G401.6 (cell line): ENCODE results near the gene SPAG8.
A peak's percentile ranks its signal among the peaks of the same experiment; 100 is the strongest.

ENCODE experiments used
- FAIRE-seq: peaks from 2 replicates; lab custom pipeline; 2012; peaks lifted over from hg19 to GRCh38; lab: Jason Lieb, UNC

SPAG8 gene

GRCh38 chr9:35810122-35810521 is 1.9 kb downstream of the SPAG8 start:
- no peak for FAIRE-seq

GRCh38 chr9:35808433-35808832 is 3.6 kb downstream of the SPAG8 start:
- no peak for FAIRE-seq

DNA sequence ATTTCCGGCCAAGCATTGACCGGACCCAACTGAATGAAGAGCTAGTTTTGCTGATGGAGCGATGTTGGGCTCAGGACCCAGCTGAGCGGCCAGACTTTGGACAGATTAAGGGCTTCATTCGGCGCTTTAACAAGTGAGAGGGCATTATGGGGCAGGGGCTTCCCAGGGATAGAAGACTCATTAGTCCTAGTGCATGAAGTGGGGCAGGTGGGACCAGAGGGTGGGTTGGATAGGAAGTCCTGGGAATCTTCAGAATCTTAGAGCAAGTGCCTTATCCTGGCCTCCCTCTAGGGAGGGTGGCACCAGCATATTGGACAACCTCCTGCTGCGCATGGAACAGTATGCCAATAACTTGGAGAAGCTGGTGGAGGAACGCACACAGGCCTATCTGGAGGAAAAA is 6.0 kb downstream of the SPAG8 start:
- FAIRE-seq = no peak

DNA sequence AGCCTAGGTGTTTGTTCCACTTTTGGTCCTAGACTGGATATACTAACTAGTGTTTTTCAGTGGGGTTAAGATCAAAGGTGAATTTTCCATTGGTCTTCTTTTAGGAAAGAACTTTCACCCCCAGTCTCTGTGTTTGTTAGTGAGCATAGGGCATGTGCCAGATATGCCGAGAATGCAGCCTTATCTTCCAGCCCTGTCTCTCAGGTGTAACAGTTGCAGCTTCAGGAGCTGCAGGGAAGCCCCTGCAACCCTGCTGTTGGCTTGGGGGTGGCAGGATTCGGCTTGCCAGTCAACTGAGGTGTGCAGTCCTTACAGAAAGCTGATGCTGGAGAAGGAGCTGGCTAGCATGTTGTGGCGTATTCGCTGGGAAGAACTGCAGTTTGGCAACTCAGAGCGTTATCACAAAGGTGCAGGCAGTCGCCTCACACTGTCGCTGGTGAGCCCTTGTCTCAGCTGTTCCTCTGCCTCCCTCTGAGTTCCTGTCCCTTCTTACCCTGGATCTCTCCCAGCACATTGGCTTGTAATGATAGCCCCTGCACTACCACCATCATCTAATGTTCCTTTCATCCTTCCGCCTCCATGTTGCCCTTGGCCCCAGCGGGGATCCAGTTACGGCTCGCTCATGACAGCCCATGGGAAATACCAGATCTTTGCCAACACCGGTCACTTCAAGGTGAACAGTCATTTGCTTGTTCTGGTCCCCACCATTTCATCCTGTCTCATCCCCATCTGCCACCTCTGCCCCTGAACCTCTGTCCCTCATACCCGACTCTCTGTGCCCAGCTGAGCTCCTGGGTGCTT is 10.5 kb downstream of the SPAG8 start:
- FAIRE-seq = no peak

- FAIRE-seq = no peak
Measured at GRCh38 chr9:35800530-35800929, 11.5 kb downstream of the SPAG8 start.

DNA sequence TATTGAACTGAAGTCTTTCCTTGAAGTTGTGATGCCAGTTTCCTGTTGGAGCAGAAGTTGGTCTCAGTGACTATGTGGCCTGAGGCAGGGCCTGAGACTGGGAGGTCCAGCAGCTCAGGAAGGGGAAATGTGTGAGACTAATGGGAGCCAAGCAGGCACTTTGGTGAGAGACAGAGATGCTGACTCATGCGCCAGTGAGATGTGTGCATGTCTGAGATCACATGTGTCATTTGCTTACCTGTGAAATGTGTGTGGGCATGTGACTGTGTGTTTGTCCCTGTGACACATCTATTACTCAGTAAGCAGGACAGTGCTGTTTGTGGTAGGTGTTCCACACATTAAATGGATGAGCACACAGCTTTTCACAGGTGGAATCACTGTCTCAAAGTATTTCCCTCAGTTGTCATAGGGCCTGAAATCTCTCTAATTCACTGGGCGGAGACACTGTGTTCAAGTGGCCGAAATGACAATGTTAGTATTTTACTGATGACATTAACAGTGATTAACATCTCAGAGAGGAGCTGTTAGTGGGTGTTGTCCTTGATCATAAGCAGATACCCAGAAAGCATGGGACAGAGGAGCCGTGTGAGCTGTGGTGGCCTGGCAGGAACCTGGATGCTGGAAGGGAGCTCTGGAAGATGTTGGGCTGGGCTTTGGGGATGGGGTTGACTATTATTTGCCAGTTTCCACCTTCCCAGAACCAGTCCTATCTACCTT is 13.2 kb downstream of the SPAG8 start:
- FAIRE-seq = no peak

- FAIRE-seq = no peak
Measured at GRCh38 chr9:35797311-35798109, 14.6 kb downstream of the SPAG8 start.

DNA sequence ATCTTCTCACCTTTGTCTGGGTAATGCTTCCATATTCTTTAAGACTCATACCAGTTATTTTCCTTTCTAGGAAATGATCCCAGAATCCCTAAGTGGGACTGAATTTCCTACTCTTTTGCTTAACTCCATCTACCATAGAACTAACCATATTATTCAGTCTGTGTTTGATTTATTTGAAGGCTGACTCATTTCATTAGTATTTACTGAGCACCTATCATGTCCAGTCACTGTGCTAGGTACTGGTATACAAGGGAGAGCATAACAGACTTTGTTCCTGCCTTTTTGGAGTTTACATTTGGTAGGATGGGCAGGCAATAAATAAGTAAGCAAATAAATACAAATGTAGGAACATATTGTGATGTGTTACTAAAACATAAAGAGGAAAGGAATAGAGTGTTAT is 16.4 kb downstream of the SPAG8 start:
- no peak for FAIRE-seq

DNA sequence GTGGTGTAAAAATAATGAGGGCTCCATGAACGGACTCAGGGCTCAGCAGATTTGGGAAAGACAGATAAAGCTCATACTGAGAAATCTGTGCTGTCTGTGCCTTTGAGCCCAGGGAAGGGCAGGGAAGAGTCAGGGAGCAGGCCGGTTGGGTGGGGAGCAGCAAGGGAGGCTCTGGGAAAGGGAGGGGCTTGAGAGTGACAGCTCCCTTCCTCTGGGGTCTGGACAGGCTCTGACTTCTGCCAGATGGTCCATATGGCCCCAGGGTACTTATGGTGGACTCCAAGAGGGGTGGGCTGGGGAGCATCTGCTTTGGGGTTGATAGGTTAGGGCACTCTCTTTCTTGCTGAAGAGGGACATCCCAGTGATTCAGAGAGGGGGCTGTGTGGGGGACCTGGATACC is 18.6 kb downstream of the SPAG8 start:
- no peak for FAIRE-seq

DNA sequence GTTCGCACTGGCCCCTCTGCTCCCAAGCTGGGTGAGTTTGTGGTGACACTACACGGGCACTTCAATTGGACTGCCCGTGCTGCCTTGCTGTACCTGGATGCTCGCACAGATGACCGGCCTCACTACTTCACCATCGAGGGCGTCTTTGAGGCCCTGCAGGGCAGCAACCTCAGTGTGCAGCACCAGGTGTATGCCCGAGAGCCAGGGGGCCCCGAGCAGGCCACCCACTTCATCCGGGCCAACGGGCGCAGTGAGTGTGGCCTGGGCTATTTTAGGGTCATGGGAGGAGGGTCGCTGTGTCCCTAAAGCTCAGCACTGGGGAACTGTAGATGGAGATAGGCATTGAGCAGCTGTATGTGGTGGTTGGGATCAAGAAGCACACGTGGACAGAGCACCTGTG is 19.2 kb downstream of the SPAG8 start:
- no peak for FAIRE-seq

DNA sequence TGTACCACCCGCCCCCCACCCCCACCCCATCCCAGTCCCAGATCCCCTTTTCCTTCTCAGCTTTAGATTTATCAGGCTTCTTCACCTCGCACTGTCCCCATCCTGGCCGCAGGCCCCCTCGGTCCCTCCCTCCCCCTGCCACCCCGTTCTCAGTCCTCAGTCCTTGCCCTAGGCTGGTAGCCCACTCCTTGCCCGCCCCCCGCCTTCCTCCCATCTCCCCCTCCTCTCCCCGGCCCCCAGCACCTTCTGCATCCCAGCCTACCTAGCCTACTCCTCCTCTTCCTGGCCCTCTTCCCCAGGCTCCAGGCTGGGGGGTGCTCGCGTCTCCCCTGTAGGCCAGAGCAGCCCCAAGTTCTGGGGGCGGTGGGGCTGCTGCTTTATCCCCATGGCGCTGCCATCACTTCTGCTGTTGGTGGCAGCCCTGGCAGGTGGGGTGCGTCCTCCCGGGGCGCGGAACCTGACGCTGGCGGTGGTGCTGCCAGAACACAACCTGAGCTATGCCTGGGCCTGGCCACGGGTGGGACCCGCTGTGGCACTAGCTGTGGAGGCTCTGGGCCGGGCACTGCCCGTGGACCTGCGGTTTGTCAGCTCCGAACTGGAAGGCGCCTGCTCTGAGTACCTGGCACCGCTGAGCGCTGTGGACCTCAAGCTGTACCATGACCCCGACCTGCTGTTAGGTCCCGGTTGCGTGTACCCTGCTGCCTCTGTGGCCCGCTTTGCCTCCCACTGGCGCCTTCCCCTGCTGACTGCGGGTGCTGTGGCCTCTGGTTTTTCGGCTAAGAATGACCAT is 19.8 kb downstream of the SPAG8 start:
- FAIRE-seq = no peak

DNA sequence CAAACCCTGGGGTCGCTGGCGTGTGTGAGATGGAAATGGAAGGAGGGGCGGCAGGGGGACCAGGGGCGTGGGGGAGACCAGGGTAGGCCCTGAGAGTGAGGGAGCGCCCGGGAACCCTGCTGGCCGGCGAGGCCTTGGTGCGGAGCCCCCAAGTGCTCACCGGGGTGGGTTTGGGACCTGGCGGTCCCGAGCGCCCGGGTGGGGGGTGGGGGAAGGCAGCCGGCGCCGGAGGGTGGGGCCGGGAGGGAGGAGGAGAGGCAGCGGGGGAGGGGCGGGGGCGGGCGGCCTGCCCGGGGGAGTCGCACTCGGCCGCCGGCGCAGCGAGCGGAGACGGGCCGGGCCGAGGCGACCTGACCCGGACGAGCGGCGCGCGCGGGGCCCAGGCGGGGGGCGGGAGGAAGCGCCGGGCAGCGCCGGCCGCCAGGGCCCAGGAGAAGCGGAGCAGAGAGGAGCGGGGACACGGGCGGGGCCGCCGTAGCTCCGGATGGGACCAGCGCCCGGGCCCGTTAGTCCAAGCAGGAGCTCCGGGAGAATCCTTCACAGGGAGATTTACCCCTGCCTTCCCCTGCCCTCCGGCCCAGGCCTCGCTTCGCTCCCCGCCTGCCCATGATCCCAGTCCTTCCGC is 20.7 kb downstream of the SPAG8 start, which contains the start of gene NPR2:
Gene NPR2, plus strand, starts transcription at position 295 of the 625 bp plus-strand sequence. CDS start 818 bp downstream, outside the sequence.
- no peak for FAIRE-seq

DNA sequence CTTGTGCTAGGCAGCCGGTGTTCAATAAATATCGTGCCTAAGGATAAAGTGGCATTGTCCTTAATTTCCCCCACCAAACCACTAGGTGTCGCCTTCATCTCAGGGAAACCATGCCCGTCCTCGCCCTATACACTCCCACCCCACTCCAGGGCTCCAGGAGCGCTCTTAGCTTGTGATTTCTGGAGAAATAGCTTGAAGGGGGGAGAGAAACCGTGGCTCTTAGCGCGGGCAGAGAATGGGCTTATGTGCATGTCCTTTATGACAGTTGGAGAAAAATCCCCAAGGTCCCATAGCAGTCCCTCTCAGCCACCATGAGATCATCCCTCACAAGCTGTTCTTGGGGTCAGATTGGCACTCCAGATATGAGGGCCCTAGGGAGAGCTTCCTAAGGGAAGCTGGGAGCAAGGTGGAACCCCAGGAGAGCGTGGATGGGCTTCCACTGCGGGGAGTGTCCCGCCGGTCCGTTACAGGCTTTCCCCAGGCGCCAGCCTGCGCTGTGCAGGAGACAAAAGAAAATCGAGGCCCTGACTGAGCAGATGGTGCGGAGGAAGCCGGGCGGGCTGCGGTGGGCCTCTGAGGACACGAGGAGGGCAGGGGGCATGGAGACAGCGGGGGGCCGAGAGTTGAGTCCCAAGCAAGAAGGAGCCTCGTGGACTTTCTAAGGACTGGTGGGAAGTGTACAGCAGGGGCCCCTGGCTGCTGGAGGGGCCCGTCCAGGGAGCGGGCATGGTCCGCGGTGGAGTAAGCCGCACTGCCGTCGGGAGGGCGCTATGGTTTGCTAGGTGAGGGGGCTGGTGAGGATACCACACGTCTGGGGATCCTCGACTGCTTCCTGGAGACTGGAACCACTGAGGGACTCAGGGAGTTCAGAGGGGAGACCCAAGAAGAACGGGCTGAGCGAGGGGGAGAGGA is 21.4 kb downstream of the SPAG8 start:
- peak; percentile 94 for FAIRE-seq

DNA sequence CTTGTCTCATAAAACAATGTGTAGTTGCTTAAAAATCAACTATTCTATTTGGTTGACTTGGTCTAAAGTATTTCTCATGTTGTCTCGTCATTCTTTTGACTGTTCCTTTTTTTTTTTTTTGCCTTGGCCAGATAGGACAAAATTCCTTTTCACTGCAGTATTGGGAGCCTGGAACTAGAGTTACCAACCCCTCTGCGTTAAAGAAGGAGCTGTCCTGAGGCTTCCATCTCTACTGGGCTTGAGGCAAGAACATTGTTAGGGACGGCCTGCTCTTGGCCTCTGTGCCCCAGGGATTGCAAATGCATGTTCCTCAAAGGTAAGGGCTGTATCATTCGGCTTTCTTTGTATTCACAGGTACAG is 22.1 kb downstream of the SPAG8 start:
- no peak for FAIRE-seq

DNA sequence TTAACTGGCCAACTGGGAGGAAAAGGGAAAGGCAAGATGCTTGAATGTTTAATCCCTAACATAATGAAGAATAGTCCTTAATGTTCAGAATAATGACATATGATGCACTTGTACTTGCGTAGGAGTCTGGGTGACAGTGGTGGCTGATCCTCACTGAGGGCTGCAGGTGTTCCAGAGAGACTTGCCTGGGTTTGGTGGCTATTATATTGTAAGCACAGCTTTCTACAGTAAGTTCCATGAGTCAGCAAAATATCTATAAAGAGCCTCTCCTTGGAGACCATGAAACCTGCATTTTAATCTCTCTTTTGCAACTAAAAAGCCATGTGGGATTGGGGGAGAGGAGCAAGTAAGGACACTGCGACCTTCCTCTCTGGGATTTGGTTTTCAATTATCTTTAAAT is 22.5 kb downstream of the SPAG8 start:
- FAIRE-seq = no peak

GRCh38 chr9:35783418-35783817 is 28.6 kb downstream of the SPAG8 start:
- FAIRE-seq = no peak

- FAIRE-seq = no peak
Measured at GRCh38 chr9:35781066-35781465, 31.0 kb downstream of the SPAG8 start.

DNA sequence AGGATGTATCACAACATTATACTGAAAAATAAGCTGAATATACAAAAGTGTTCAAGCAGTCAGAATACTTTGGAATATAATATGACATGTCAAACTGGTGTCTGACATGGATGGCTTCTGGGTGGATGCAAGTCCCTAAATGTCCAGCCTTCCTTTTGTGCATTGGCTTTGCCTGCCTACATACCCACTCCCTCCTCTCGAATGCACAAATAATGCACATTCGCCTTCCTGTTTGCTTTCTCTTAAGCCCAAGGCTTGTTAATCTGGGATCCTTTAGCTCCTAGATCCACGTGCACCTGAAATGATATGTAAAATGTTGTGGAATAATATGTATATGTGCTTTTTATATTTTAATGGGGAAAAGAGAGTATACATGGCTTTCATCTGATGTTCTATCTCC is 33.6 kb downstream of the SPAG8 start:
- FAIRE-seq = no peak

- FAIRE-seq = no peak
Measured at GRCh38 chr9:35776018-35776417, 36.0 kb downstream of the SPAG8 start.

GRCh38 chr9:35774907-35775635 is 37.0 kb downstream of the SPAG8 start:
- FAIRE-seq = no peak
